AG04450 (cell line): Measurements from ENCODE around the gene KCNK17. TPM values are rescaled to one million over a fixed set of nuclear protein-coding genes. Genes with fewer than 3 reads are reported as not detected.

Experiments used
- CTCF ChIA-PET: fragments of 300-600, 350-600 bp; formaldehyde crosslinking; extraction: SDS; loops from one replicate; lab custom pipeline; 2022; ENCODE audit warnings: antibody characterized with exemption, inconsistent platforms; lab: Charles Lee
- POLR2A ChIA-PET: fragments of 350-600 bp; formaldehyde crosslinking; extraction: SDS; loops from one replicate; lab custom pipeline; 2021; ENCODE audit warnings: antibody characterized with exemption, inconsistent platforms; lab: Yijun Ruan, JAX
- DNase-seq: peaks from one replicate; pipeline ENCODE4 v3.0.0-alpha.2; 2011; ENCODE audit warnings: low read depth, low spot score
- H3K27ac ChIP-seq: one replicate; pipeline ENCODE4 v1.5.1; 2012; ENCODE audit warnings: low read depth, low read length, control low read depth
- H3K27me3 ChIP-seq: one replicate; pipeline ENCODE4 v1.6.0; 2012; ENCODE audit warnings: low read length; ENCODE audit not compliant: control insufficient read depth, insufficient read depth
- H3K4me3 ChIP-seq: 2 replicates; pipeline ENCODE4 v1.5.1; 2011; ENCODE audit warnings: mild to moderate bottlenecking, low read depth, low read length, control low read depth
- H3K9me3 ChIP-seq: 2 replicates; pipeline ENCODE4 v1.5.1; 2012; ENCODE audit warnings: low read length; ENCODE audit not compliant: control insufficient read depth, insufficient read depth
- CTCF ChIP-seq: IDR thresholded peaks from 2 replicates; pipeline ENCODE4 v1.5.1; 2011; ENCODE audit warnings: low read depth, low read length, control low read depth, inconsistent platforms
- polyA plus RNA-seq: library from polyadenylated mRNA; depleted of rRNA; stranded (reverse); fragments of >200 nt; gene quantifications from 2 replicates; pipeline ENCODE4 v1.2.3, GENCODE V29; 2011

KCNK17 gene
- polyA plus RNA-seq, 1 experiment: not detected

- Histone ChIP-seq H3K9me3 (no peaks in the 10 kb centered on the region), H3K27ac (no peak overlapping the region), H3K4me3 (no peak overlapping the region), H3K27me3 (peaks cover 2% of the 10 kb centered on the region)
- no peak for TF ChIP-seq CTCF
- POLR2A ChIA-PET: no interaction called here
- no peak for DNase-seq
- CTCF ChIA-PET: interaction anchor here (0.9 to 2.1 kb wide), 4 partner anchors 9 to 548 kb away, joined by 3 to 8 read pairs (median 5); no protein-coding TSS in a partner anchor
Observed at GRCh38 chr6:39348740-39349139, 34.5 kb upstream of the KCNK17 start.

GRCh38 chr6:39347906-39348585 lies 33.8 kb upstream of the KCNK17 start:
- H3K4me3 ChIP-seq: no peak overlapping the region
- ChIA-PET CTCF (interaction anchor here (0.5 to 2.1 kb wide), 8 partner anchors 9 to 549 kb away, joined by 3 to 8 read pairs (median 4); no protein-coding TSS in a partner anchor), POLR2A (no interaction called here)
- H3K9me3 ChIP-seq: no peaks in the 10 kb centered on the region
- peaks cover 2% of the 10 kb centered on the region for H3K27me3 ChIP-seq
- DNase-seq: peak; percentile 20
- peak; percentile 92 for TF ChIP-seq CTCF
- no peak overlapping the region for H3K27ac ChIP-seq

GRCh38 chr6:39347206-39347605 lies 33.0 kb upstream of the KCNK17 start:
- DNase-seq: no peak
- Histone ChIP-seq H3K27me3 (peaks cover 2% of the 10 kb centered on the region), H3K4me3 (no peak overlapping the region), H3K9me3 (no peaks in the 10 kb centered on the region), H3K27ac (no peak overlapping the region)
- no peak for TF ChIP-seq CTCF
- ChIA-PET CTCF (interaction anchor here (1.2 to 2.1 kb wide), 3 partner anchors 15 to 1499 kb away, joined by 3 to 8 read pairs (median 5); no protein-coding TSS in a partner anchor), POLR2A (no interaction called here)

- no peak for DNase-seq
- POLR2A ChIA-PET: no interaction called here
- H3K27me3 ChIP-seq: no peaks in the 10 kb centered on the region
- no peak overlapping the region for H3K4me3 ChIP-seq
- no peaks in the 10 kb centered on the region for H3K9me3 ChIP-seq
- CTCF ChIA-PET: no interaction called here
- H3K27ac ChIP-seq: no peak overlapping the region
- TF ChIP-seq CTCF: no peak
Observed at GRCh38 chr6:39344821-39345280, 30.6 kb upstream of the KCNK17 start.

GRCh38 chr6:39343396-39343870 lies 29.2 kb upstream of the KCNK17 start:
- DNase-seq: no peak
- Histone ChIP-seq H3K27me3 (no peaks in the 10 kb centered on the region), H3K9me3 (no peaks in the 10 kb centered on the region), H3K27ac (no peak overlapping the region), H3K4me3 (no peak overlapping the region)
- TF ChIP-seq CTCF: no peak
- CTCF ChIA-PET: no interaction called here
- POLR2A ChIA-PET: no interaction called here
